ENCODE results near the gene RELN. TPM values are rescaled to one million over a fixed set of nuclear protein-coding genes. Genes with fewer than 3 reads are reported as not detected.

RELN gene
- total RNA-seq, 2 donors from 2014 or later = 6.9 to 8.0 TPM

GRCh38 chr7:103870664-103871063 is 118.8 kb downstream of the RELN start:
- Histone ChIP-seq H3K4me3 (no peak overlapping the region), H3K36me3 (no peaks in the 10 kb centered on the region), H3K4me1 (no peaks in the 10 kb centered on the region), H3K9me3 (no peaks in the 10 kb centered on the region), H3K27me3 (no peaks in the 10 kb centered on the region), H3K27ac (no peak overlapping the region)
- no peak for DNase-seq (ENCODE audit: low spot score)
- TF ChIP-seq, protein P1, sequence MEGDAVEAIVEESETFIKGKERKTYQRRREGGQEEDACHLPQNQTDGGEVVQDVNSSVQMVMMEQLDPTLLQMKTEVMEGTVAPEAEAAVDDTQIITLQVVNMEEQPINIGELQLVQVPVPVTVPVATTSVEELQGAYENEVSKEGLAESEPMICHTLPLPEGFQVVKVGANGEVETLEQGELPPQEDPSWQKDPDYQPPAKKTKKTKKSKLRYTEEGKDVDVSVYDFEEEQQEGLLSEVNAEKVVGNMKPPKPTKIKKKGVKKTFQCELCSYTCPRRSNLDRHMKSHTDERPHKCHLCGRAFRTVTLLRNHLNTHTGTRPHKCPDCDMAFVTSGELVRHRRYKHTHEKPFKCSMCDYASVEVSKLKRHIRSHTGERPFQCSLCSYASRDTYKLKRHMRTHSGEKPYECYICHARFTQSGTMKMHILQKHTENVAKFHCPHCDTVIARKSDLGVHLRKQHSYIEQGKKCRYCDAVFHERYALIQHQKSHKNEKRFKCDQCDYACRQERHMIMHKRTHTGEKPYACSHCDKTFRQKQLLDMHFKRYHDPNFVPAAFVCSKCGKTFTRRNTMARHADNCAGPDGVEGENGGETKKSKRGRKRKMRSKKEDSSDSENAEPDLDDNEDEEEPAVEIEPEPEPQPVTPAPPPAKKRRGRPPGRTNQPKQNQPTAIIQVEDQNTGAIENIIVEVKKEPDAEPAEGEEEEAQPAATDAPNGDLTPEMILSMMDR (IDR thresholded peaks at IDR 0.05) = no peak

DNA sequence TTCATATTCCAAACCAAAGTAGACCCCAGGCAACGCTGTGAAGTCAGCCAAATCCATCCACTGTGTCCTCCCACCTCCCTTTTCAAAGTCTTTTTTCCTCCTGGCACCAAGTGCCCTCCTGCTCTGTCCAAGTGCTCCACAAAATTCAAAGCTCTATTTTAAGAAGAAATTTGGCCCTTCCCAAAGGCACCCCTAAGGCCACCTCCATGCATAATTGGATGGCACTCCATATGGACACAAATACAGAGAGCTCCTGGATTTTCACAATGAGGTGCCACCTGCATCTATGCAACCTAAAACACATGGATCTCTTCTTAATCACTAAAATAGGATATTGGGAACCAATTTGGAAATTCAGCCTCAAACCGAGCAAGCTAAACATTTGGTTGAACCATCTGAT is 121.6 kb downstream of the RELN start:
- Histone ChIP-seq H3K27ac (no peak overlapping the region), H3K9me3 (no peaks in the 10 kb centered on the region), H3K27me3 (no peaks in the 10 kb centered on the region), H3K36me3 (no peaks in the 10 kb centered on the region), H3K4me3 (no peak overlapping the region), H3K4me1 (no peaks in the 10 kb centered on the region)
- DNase-seq (ENCODE audit: low spot score) = no peak
- TF ChIP-seq, protein P1 (IDR thresholded peaks at IDR 0.05) = no peak

DNA sequence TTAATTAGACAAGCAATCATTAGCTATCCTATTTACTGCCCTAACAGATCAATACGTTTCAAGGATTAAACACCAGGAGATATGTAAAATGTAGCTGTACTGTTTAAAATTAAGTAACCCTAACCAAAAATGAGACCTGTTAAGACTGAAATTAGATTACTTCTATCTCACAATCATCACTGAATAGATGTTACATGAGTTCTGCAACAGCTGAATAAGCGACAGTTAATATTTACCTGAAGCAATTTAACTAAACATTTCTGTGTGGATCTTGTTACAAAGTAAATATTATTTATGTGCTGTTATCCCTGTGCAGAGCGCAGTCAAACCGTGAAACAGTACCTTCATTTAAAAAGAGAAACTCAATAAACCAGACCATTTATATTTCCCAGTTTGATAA is 122.5 kb downstream of the RELN start:
- H3K9me3 ChIP-seq = no peaks in the 10 kb centered on the region
- DNase-seq (ENCODE audit: low spot score) = no peak
- H3K27ac ChIP-seq = no peak overlapping the region
- TF ChIP-seq, protein P1 (IDR thresholded peaks at IDR 0.05) = no peak
- no peaks in the 10 kb centered on the region for H3K36me3 ChIP-seq
- H3K4me3 ChIP-seq = no peak overlapping the region
- no peaks in the 10 kb centered on the region for H3K27me3 ChIP-seq
- no peaks in the 10 kb centered on the region for H3K4me1 ChIP-seq

- DNase-seq (ENCODE audit: low spot score) = no peak
Measured at GRCh38 chr7:103865442-103865841, 124.0 kb downstream of the RELN start.

GRCh38 chr7:103862302-103863035 is 127.0 kb downstream of the RELN start:
- Histone ChIP-seq H3K4me3 (no peak overlapping the region), H3K27ac (no peak overlapping the region), H3K9me3 (no peaks in the 10 kb centered on the region), H3K36me3 (no peaks in the 10 kb centered on the region), H3K4me1 (no peaks in the 10 kb centered on the region), H3K27me3 (no peaks in the 10 kb centered on the region)
- TF ChIP-seq, protein P1 (IDR thresholded peaks at IDR 0.05) = no peak
- no peak for DNase-seq (ENCODE audit: low spot score)

More at GRCh38 chr7:103865442-103865841, 124.0 kb downstream of the RELN start:
- Histone ChIP-seq H3K4me1 (no peaks in the 10 kb centered on the region), H3K27me3 (no peaks in the 10 kb centered on the region), H3K9me3 (no peaks in the 10 kb centered on the region), H3K36me3 (no peaks in the 10 kb centered on the region), H3K27ac (no peak overlapping the region), H3K4me3 (no peak overlapping the region)
- TF ChIP-seq, protein P1 (IDR thresholded peaks at IDR 0.05) = no peak

DNA sequence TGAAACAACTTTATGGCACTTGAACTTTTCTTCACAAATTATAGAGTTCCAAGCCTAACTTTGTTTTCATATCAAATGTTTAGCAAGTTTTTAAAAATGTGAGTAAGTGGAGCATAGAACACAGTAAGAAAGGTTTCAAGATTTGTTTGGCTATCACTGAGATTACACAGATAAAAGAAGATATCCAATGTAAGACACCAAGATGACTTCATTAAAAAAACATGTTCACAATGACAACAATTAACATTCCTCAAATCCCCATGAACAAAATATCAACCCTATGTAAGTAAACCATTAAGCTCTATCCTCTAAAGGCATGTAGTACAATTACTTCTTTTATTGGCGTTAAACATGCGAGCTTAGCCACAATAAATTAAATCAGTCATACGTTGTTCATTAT is 129.7 kb downstream of the RELN start:
- DNase-seq (ENCODE audit: low spot score) = no peak
- Histone ChIP-seq H3K9me3 (no peaks in the 10 kb centered on the region), H3K4me1 (no peaks in the 10 kb centered on the region), H3K27ac (no peak overlapping the region), H3K36me3 (no peaks in the 10 kb centered on the region), H3K27me3 (no peaks in the 10 kb centered on the region), H3K4me3 (no peak overlapping the region)
- TF ChIP-seq, protein P1 (IDR thresholded peaks at IDR 0.05) = no peak
